Kidney capillary endothelial cell (primary cell): Measurements from ENCODE around the gene CAV2.

Experiments
- DNase-seq: peaks from one replicate; pipeline ENCODE4 v3.0.0-alpha.2; 2018; ENCODE audit warnings: low spot score

CAV2 gene

DNA sequence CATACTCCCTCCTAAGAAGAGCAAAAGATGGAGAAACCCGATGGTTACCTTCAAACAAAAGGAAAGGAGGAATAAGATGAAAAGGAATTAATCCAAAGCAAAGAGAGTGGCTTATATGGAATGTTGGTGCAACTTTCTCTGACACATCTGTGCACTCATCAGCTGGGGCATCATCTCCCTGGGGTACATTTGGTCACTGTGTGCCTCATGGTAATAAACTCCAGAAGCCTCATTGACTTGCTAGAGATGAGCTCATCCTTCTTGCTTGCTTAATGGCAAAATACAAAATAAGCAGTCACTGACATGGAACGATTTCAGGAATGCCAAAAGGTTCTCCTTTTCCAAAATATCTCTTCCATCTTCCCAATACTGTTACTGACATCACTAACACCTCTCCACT lies 47.8 kb downstream of the CAV2 start:
- DNase-seq = no peak

DNA sequence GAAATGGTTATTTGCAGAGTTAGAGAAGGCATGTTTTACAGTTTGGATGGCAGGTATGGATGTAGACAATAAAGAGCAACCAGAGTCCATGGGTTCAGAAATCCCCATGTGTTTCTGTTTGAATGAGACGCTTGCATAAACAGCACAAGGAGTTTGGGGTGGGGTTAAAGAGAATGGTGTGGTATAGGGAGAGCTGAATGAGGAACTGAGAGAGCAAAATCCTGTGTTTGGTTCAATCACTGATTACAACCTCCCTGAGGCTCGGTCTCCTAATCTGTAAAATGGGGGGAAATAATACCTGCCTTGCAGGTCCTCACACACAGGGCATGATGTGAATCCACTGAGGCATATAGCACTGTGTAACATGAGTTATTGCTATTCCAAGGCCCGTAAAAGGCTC lies 49.0 kb downstream of the CAV2 start:
- no peak for DNase-seq

DNA sequence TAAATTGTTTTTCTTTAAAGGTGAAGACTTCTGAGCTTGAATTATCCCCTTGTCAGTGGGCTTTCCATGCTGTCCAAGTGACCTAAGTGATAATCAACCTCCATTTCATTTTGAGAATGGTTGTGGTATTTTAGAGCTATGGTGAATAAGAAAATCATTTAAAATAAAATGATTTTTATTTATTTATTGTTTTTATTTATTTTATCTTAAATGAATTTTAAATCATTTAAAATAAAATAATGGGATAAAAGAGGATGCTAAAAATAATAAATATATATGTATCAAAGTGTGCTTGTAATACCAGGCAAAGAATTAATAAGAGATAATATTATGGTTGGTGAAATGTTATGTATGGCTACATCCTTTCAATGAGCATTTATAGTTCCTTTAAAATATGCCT lies 49.8 kb downstream of the CAV2 start:
- DNase-seq = no peak

DNA sequence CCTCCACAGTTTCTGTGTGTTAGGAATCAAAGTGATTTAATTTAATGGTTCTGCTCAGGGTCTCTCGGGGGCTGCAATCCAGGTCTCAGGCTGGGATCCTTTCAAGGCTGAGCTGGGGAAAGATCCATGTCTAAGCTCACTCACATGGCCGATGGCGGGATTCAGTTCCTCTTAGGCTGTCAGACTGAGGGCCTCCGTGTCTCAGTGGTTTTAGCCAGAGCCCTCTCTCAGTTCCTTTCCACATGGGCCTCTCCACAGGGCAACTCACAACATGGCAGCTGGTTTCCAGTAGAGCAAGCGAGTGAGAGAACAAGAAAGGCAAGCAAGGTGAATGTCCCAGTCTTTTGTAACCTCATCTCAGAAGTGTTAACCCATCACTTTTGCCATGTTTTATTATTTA lies 52.2 kb downstream of the CAV2 start:
- no peak for DNase-seq

DNA sequence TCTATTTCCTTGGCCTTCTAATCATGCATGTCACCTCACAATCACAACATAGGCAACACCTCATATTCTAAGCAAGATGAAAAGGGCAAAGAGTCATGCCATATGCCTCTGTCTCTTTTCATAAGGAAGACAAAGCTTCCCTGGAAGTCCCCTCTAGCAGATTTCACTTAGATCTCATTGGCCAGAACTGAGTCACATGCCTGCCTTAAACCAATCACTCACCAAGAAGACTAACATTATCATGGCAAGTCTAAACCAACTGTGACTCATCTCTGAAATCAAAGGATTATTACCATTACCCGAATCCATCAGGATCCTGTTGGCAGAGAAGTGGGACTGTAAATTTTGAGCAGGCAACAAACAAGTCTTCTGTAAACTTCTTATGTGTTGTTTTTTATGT lies 53.1 kb downstream of the CAV2 start:
- peak; percentile 41 for DNase-seq

DNA sequence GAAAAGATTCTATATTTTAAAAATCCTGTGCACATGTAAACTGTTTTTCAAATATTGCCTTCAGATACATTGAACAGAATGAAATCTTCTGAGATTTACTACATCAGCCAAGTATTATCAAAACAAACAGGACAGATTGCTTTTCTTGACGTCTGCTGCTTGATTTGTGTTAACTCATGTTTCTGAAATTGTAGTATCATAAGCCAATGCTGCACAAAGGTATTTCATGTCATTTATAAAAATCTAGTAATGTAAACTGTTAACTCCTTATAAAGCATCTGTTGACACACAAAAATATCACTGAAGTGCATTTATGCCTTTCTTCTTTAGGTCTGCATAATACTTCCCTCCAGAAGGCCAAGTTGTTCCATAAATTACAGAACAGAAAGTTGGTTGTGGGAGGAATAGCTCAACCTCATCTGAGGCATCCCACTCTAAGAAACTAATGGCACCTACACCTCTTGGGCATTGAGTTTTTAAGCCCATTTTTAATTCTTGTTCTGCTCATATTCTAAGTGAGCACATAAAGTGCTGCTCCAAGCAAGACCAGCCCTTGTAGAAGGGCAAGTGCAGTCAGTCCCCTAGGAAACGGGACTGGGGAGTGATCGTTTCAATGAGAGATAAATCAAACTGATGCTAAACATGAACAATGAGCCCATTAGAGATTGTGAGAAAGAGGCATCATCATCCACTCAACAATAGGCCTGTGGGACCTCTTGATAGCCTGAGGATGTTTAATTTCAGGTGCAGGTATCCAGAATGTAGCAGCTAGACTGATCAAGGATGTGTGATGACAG lies 53.8 kb downstream of the CAV2 start:
- no peak for DNase-seq

DNA sequence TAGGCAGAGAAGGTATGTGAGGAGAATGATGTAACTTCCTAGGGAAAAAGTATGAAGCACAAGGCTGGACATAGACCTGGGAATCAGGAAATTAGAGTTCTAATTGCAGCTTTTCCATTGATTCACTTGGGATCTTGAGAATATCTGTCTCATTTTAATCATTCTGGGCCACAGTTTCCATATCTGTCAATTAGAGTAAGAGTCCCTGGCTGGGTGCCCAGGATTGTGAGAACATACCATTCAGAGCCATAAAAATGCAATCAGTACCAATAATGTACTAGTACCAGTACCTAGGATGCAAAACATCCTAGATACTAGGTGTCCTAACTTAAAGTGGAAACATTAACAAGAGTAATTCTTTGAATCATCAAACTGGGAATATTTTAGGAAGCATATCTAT lies 54.9 kb downstream of the CAV2 start:
- no peak for DNase-seq

DNA sequence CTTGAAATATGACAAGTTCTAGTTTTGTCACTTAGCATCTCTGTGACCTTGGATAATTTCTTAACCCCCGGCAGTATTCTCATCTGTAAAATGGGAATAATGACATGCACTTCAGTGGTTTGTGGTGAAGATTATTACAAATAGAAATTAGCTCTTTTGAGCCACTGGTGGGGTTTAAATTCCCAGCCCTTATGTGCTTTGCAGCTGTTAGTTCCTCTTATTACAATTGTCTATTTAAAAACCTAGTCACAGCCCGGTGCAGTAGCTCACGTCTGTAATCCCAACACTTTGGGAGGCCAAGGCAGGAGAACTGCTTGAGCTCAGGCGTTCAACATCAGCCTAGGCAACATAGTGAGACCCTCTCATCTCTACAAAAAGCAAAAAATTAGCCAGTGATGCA lies 55.4 kb downstream of the CAV2 start:
- DNase-seq = no peak

DNA sequence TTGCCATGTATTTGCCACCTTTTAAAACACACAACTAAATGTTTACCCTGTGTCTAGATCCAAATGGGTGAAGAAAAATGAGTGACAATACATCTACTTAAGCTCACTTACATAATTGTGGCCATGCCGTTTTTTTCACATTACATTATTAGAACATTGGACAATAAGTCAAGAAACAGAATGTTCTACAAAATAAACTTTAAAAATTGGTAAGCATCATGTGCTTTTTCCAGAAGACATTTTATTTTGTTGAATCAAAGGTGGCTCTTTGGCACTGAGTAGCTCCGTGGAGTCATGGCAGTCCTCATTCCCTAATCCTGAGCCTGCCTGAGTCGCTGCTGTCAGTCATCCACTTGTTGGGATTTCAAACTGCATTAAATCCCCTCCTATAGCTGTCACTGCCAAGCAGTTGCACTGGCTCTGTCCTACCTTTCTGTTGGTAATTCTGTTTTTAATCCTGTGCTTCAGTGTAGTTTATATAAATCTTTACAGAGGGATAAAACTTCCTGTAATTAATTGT lies 57.6 kb downstream of the CAV2 start:
- no peak for DNase-seq

DNA sequence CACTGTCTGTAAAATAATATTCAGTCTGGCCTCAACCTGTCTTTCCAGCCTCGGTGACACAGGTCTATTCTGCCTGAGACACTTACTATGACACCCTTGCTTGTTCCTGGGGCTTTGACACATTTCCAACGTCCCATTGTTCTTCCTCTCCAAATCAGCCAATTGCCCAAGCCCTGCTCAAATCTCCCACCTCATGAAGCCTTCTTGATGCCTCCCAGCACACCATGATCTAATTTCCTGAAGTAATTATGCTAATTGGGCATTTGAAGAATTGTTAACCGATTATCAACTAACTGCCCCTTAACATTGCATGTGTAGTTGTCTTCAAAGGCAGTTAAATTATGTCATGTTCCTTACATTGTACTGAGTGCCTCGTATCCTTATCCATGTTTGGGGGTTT lies 58.4 kb downstream of the CAV2 start:
- no peak for DNase-seq
